Endothelial cell of umbilical vein (primary cell): ENCODE data around the gene ZNRF1. TPM values are rescaled to one million over a fixed set of nuclear protein-coding genes. Genes with fewer than 3 reads are reported as not detected.

Experiments used
- BruUV-seq: library from RNA; stranded (reverse); fragments of 400-500 nt; replicated peaks from 2 replicates; lab custom pipeline; 2021; lab: Mats Ljungman, UMichigan
- CTCF ChIA-PET: fragments of 300-600, 350-600 bp; sonication (Branson Sonifier 250); formaldehyde crosslinking; loops from one replicate; lab custom pipeline; 2021; ENCODE audit warnings: antibody characterized with exemption, inconsistent platforms; lab: Charles Lee
- POLR2A ChIA-PET: fragments of 300-600, 350-600 bp; sonication (Branson Sonifier 250); formaldehyde crosslinking; loops from one replicate; lab custom pipeline; 2021; ENCODE audit warnings: antibody characterized with exemption, inconsistent platforms; lab: Charles Lee
- DNase-seq: peaks from one replicate; pipeline ENCODE4 v3.0.0-alpha.2; 2011; ENCODE audit warnings: low read depth, low spot score
- FAIRE-seq: peaks from 2 replicates; lab custom pipeline; 2011; peaks lifted over from hg19 to GRCh38; lab: Jason Lieb, UNC
- H2AFZ ChIP-seq: 2 replicates; pipeline ENCODE4 v1.6.0; 2012; ENCODE audit warnings: low read depth, low read length, control low read depth, inconsistent platforms
- H3K27ac ChIP-seq: 2 replicates; pipeline ENCODE4 v1.5.1; 2011; ENCODE audit warnings: low read depth, mild to moderate bottlenecking, control low read depth, low read length, moderate library complexity; ENCODE audit not compliant: insufficient read depth
- H3K27me3 ChIP-seq, 2 experiments: 2 replicates each; pipeline versions ENCODE4 v1.6.0 to v1.6.1; 2011; ENCODE audit warnings: low read length in 2 of 2, mixed read lengths in 1 of 2; ENCODE audit not compliant: control insufficient read depth in 2 of 2, insufficient read depth in 2 of 2
- H3K36me3 ChIP-seq, 2 experiments: 2 replicates in 1 of 2; 3 replicates in 1 of 2; pipeline ENCODE4 v1.5.1; 2011; ENCODE audit warnings: low read length in 2 of 2, mild to moderate bottlenecking in 1 of 2, moderate library complexity in 1 of 2; ENCODE audit not compliant: control insufficient read depth in 2 of 2, insufficient read depth in 2 of 2; ENCODE audit errors: extremely low read depth in 1 of 2
- H3K4me1 ChIP-seq: 3 replicates; pipeline ENCODE4 v1.5.1; 2011; ENCODE audit warnings: mild to moderate bottlenecking, low read length; ENCODE audit not compliant: control insufficient read depth, insufficient read depth; ENCODE audit errors: extremely low read depth
- H3K4me2 ChIP-seq: 2 replicates; pipeline ENCODE4 v1.6.1; 2011; ENCODE audit warnings: low read length, control low read depth, mixed read lengths; ENCODE audit not compliant: insufficient read depth
- H3K4me3 ChIP-seq, 3 experiments: fragments of 200-600 bp in 1 of 3; sonication (generic), shearing (Covaris generic) in 1 of 3; replicated peaks in 1 of 3; 2 replicates each; pipeline ENCODE4 v1.5.1; 2011 to 2016; ENCODE audit warnings: control low read depth in 3 of 3, low read length in 3 of 3, mild to moderate bottlenecking in 2 of 3, inconsistent platforms in 1 of 3, low read depth in 1 of 3, moderate library complexity in 1 of 3; ENCODE audit not compliant: insufficient read depth in 1 of 3
- H3K79me2 ChIP-seq: 2 replicates; pipeline ENCODE4 v1.6.0; 2012; ENCODE audit warnings: low read length, inconsistent platforms; ENCODE audit not compliant: control insufficient read depth, insufficient read depth
- H3K9ac ChIP-seq: replicated peaks from 2 replicates; pipeline ENCODE3; 2011; ENCODE audit warnings: low read length, control low read depth; ENCODE audit not compliant: insufficient read depth; ENCODE audit errors: extremely low read depth
- H3K9me1 ChIP-seq: replicated peaks from 3 replicates; pipeline ENCODE4 v1.6.0; 2011; ENCODE audit warnings: mild to moderate bottlenecking, low read length; ENCODE audit not compliant: control insufficient read depth, insufficient read depth; ENCODE audit errors: extremely low read depth
- H3K9me3 ChIP-seq: replicated peaks from 2 replicates; pipeline ENCODE4 v1.5.1; 2012; ENCODE audit warnings: low read length, inconsistent platforms; ENCODE audit not compliant: control insufficient read depth, insufficient read depth
- H4K20me1 ChIP-seq: replicated peaks from 2 replicates; pipeline ENCODE3; 2011; ENCODE audit warnings: mild to moderate bottlenecking, low read length; ENCODE audit not compliant: control insufficient read depth, insufficient read depth; ENCODE audit errors: extremely low read depth
- EZH2 ChIP-seq: IDR thresholded peaks from 2 replicates; pipeline ENCODE4 v1.6.1; 2012; ENCODE audit warnings: borderline replicate concordance, low read depth, mild to moderate bottlenecking, moderate library complexity, low read length, inconsistent platforms; ENCODE audit not compliant: severe bottlenecking
- FOS ChIP-seq: IDR thresholded peaks from 2 replicates; pipeline ENCODE4 v1.6.1; 2011; ENCODE audit warnings: mild to moderate bottlenecking, low read length, moderate library complexity, borderline replicate concordance; ENCODE audit not compliant: insufficient read depth
- GATA2 ChIP-seq: IDR thresholded peaks from 2 replicates; pipeline ENCODE4 v1.7.0; 2011; ENCODE audit warnings: low read depth, mild to moderate bottlenecking, moderate library complexity, mixed read lengths, low read length; ENCODE audit not compliant: insufficient read length, insufficient read depth
- JUN ChIP-seq: IDR thresholded peaks from 2 replicates; pipeline ENCODE4 v1.6.1; 2011; ENCODE audit warnings: borderline replicate concordance, low read depth; ENCODE audit not compliant: insufficient read length, insufficient read depth
- MYC ChIP-seq: IDR thresholded peaks from one replicate; pipeline ENCODE4 v1.6.1; 2011; ENCODE audit warnings: mild to moderate bottlenecking, low read depth, low read length
- POLR2A ChIP-seq: IDR thresholded peaks from 2 replicates; pipeline ENCODE4 v1.6.1; 2012; ENCODE audit warnings: low read depth, mild to moderate bottlenecking, control low read depth, low read length
- POLR2AphosphoS5 ChIP-seq: IDR thresholded peaks from 2 replicates; pipeline ENCODE4 v1.6.1; 2012; ENCODE audit warnings: low read depth, mild to moderate bottlenecking, control low read depth, low read length, moderate library complexity; ENCODE audit not compliant: insufficient read depth
- dilution Hi-C: fragments of 300-500 bp; cut with MboI; formaldehyde crosslinking; loops from one replicate; pipeline ENCODE4 v1.15.0; 2019; ENCODE audit warnings: low sequenced_read_pairs; ENCODE audit not compliant: extremely low pct_ligation_motif_present
- intact Hi-C: fragments of 100-400 bp; cut with micrococcal nuclease; formaldehyde crosslinking; loops from one replicate; pipeline ENCODE4 v1.10.0; 2022
- polyA plus RNA-seq, 4 experiments: library from polyadenylated mRNA; depleted of rRNA in 3 of 4; stranded (reverse) in 3 of 4; unstranded in 1 of 4; fragments of >200 nt; gene quantifications; 2 replicates each; pipeline versions ENCODE4 v1.2.1 to v1.2.3, GENCODE V29; 2011 to 2012; ENCODE audit warnings: missing spikeins in 1 of 4
- total RNA-seq: library from RNA; stranded (reverse); gene quantifications from 2 replicates; pipeline ENCODE4 v1.2.3, GENCODE V29; 2021
- TF ChIP-seq, protein P1 (sequence below), 2 donors: IDR thresholded peaks; 1 replicate in 1 of 2; 2 replicates in 1 of 2; pipeline ENCODE4 v1.5.1; 2011; ENCODE audit warnings: low read length in 2 of 2, mild to moderate bottlenecking in 2 of 2, moderate library complexity in 2 of 2, control low read depth in 1 of 2, inconsistent platforms in 1 of 2, low read depth in 1 of 2; ENCODE audit not compliant: insufficient read depth in 1 of 2; ENCODE audit errors: extremely low read depth in 1 of 2
- TF ChIP-seq, protein P2 (sequence below): IDR thresholded peaks from 2 replicates; pipeline ENCODE4 v1.6.1; 2011; ENCODE audit not compliant: insufficient read depth, insufficient read length

The ZNRF1 gene
- total and polyA plus RNA-seq, 2 donors (not counting 3 experiments of a cell fraction or from before 2014, with no cell fraction given), result 23.7 to 34.9 TPM

- H3K4me3 ChIP-seq, result no peak overlapping the region
- H3K27me3 ChIP-seq, result no peaks in the 10 kb centered on the region
- TF ChIP-seq FOS (no peak), POLR2A (no peak)
- TF ChIP-seq, protein P1, sequence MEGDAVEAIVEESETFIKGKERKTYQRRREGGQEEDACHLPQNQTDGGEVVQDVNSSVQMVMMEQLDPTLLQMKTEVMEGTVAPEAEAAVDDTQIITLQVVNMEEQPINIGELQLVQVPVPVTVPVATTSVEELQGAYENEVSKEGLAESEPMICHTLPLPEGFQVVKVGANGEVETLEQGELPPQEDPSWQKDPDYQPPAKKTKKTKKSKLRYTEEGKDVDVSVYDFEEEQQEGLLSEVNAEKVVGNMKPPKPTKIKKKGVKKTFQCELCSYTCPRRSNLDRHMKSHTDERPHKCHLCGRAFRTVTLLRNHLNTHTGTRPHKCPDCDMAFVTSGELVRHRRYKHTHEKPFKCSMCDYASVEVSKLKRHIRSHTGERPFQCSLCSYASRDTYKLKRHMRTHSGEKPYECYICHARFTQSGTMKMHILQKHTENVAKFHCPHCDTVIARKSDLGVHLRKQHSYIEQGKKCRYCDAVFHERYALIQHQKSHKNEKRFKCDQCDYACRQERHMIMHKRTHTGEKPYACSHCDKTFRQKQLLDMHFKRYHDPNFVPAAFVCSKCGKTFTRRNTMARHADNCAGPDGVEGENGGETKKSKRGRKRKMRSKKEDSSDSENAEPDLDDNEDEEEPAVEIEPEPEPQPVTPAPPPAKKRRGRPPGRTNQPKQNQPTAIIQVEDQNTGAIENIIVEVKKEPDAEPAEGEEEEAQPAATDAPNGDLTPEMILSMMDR (IDR thresholded peaks at IDR 0.05; ENCODE audit: extremely low read depth in 1 of 2, insufficient read depth in 1 of 2, low read depth in 1 of 2, low read length in 2 of 2), result no peak
- H2AFZ ChIP-seq, result no peak overlapping the region
- H3K79me2 ChIP-seq, result peaks cover 19% of the 10 kb centered on the region
- H3K36me3 ChIP-seq, result no peaks in the 10 kb centered on the region
- peaks cover 6% of the 10 kb centered on the region for H3K4me1 ChIP-seq
- CTCF ChIA-PET, result interaction anchor here (0.6 to 0.8 kb wide), 2 partner anchors 22 to 356 kb away, joined by 3 read pairs; no protein-coding TSS in a partner anchor
- dilution Hi-C loops, result no loop called here
- H4K20me1 ChIP-seq, result peaks cover 5% of the 10 kb centered on the region
- DNase-seq, result no peak
- intact Hi-C loops, result no loop called here
- H3K9ac ChIP-seq, result no peak overlapping the region
- no TSS peak for BruUV-seq
- no peaks in the 10 kb centered on the region for H3K9me3 ChIP-seq
- H3K27ac ChIP-seq, result no peak overlapping the region
- POLR2A ChIA-PET, result no interaction called here
- H3K9me1 ChIP-seq, result no peaks in the 10 kb centered on the region
- no peak overlapping the region for H3K4me2 ChIP-seq
- no peak for FAIRE-seq
Measured at GRCh38 chr16:75070012-75070841, 71.4 kb downstream of the ZNRF1 start.

GRCh38 chr16:75071621-75072020 lies 72.8 kb downstream of the ZNRF1 start:
- CTCF ChIA-PET, result interaction anchor here (1.2 kb wide), 1 partner anchor 40 kb away, joined by 3 read pairs; no protein-coding TSS in a partner anchor

More at GRCh38 chr16:75071621-75072020, 72.8 kb downstream of the ZNRF1 start:
- POLR2A ChIA-PET, result no interaction called here
- H3K4me1 ChIP-seq, result peaks cover 13% of the 10 kb centered on the region
- H3K9ac ChIP-seq, result no peak overlapping the region
- BruUV-seq, result no TSS peak
- no peak overlapping the region for H3K27ac ChIP-seq
- no peaks in the 10 kb centered on the region for H3K9me1 ChIP-seq
- peaks cover 2% of the 10 kb centered on the region for H4K20me1 ChIP-seq
- DNase-seq, result no peak
- H2AFZ ChIP-seq, result no peak overlapping the region
- H3K9me3 ChIP-seq, result no peaks in the 10 kb centered on the region
- H3K4me2 ChIP-seq, result no peak overlapping the region
- intact Hi-C loops, result no loop called here
- TF ChIP-seq MYC (no peak), EZH2 (no peak), JUN (no peak), GATA2 (no peak), FOS (no peak), POLR2AphosphoS5 (no peak), POLR2A (no peak)
- TF ChIP-seq, protein P1 (IDR thresholded peaks at IDR 0.05; ENCODE audit: extremely low read depth in 1 of 2, insufficient read depth in 1 of 2, low read depth in 1 of 2, low read length in 2 of 2), result no peak
- TF ChIP-seq, protein P2, sequence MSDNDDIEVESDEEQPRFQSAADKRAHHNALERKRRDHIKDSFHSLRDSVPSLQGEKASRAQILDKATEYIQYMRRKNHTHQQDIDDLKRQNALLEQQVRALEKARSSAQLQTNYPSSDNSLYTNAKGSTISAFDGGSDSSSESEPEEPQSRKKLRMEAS, result no peak
- FAIRE-seq, result no peak
- H3K79me2 ChIP-seq, result peaks cover 24% of the 10 kb centered on the region
- no peak overlapping the region for H3K4me3 ChIP-seq
- dilution Hi-C loops, result no loop called here
- no peaks in the 10 kb centered on the region for H3K27me3 ChIP-seq
- H3K36me3 ChIP-seq, result no peaks in the 10 kb centered on the region
